ENCODE results near the gene PLCB3.

The PLCB3 gene

DNA sequence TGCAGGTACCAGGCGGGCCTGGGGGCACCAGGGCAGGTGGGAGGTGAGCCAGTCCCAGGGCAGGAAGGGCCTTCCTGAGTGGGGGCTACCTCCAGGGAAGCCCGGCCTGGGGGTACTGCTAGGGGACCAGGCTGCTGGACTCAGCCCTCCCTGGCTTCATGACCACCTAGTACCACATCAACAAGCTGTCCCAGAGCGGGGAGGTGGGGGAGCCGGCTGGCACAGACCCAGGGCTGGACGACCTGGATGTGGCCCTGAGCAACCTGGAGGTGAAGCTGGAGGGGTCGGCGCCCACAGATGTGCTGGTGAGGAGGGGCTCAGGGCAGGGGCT is 32.0 kb upstream of the PLCB3 start:
- no peak overlapping the region for H2AK5ac ChIP-seq (ENCODE audit: low read length)
- no peaks in the 10 kb centered on the region for H3K4me1 ChIP-seq (ENCODE audit: control insufficient read depth, low read depth, low read length)
- no peak overlapping the region for H4K5ac ChIP-seq (ENCODE audit: low read length)
- no peak overlapping the region for H3K56ac ChIP-seq (ENCODE audit: low read length)
- H3K18ac ChIP-seq (ENCODE audit: low read length) = no peak overlapping the region
- H4K8ac ChIP-seq (ENCODE audit: low read depth, low read length) = no peak overlapping the region
- no peak overlapping the region for H3K9ac ChIP-seq (ENCODE audit: low read length)
- no peak overlapping the region for H2BK120ac ChIP-seq (ENCODE audit: low read depth, low read length)
- no peaks in the 10 kb centered on the region for H3K36me3 ChIP-seq (ENCODE audit: control insufficient read depth, insufficient read depth, low read length)
- no peak overlapping the region for H3K27ac ChIP-seq (ENCODE audit: low read depth, low read length)
- no peak overlapping the region for H3K4me2 ChIP-seq (ENCODE audit: low read length)
- H3K4ac ChIP-seq (ENCODE audit: low read depth, low read length) = no peak overlapping the region
- no peak overlapping the region for H2BK15ac ChIP-seq (replicated peaks; ENCODE audit: low read depth)
- no peaks in the 10 kb centered on the region for H3K79me1 ChIP-seq (ENCODE audit: low read length)
- no peaks in the 10 kb centered on the region for H3K27me3 ChIP-seq (ENCODE audit: insufficient read depth, low read length, poor library complexity)
- no CpG with 5 or more reads among the region's 7 CpGs for WGBS (ENCODE audit: extremely low coverage, insufficient coverage, low lambda C conversion rate)
- DNase-seq = no peak
- H3K23ac ChIP-seq (ENCODE audit: low read length) = no peak overlapping the region
- no peaks in the 10 kb centered on the region for H3K79me2 ChIP-seq (ENCODE audit: control insufficient read depth, insufficient read depth, low read length)
- no peak overlapping the region for H2BK5ac ChIP-seq (ENCODE audit: low read length)
- H3K4me3 ChIP-seq (ENCODE audit: low read length) = no peak overlapping the region

DNA sequence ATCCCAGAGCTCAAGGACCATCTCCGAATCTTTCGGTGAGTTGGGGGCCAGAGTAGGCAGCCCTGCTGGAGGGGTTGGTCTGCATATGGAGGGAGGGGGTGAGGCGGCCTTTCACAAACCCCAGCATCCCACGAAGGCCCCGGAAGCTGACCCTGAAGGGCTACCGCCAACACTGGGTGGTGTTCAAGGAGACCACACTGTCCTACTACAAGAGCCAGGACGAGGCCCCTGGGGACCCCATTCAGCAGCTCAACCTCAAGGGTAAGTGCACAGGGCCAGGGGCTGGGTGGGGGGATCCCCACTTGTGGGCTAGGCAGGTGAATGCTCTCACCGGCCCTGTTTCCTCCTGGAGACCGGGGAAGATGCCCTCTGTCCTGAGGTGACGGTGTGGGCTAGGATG is 31.6 kb upstream of the PLCB3 start:
- Histone ChIP-seq H3K27ac (ENCODE audit: low read depth, low read length) (no peak overlapping the region), H2BK15ac (replicated peaks; ENCODE audit: low read depth) (no peak overlapping the region), H2BK5ac (ENCODE audit: low read length) (no peak overlapping the region), H3K4me1 (ENCODE audit: control insufficient read depth, low read depth, low read length) (no peaks in the 10 kb centered on the region), H2AK5ac (ENCODE audit: low read length) (no peak overlapping the region), H4K5ac (ENCODE audit: low read length) (no peak overlapping the region), H2BK120ac (ENCODE audit: low read depth, low read length) (no peak overlapping the region), H3K79me1 (ENCODE audit: low read length) (no peaks in the 10 kb centered on the region), H3K4me2 (ENCODE audit: low read length) (no peak overlapping the region), H3K4me3 (ENCODE audit: low read length) (no peak overlapping the region), H3K9ac (ENCODE audit: low read length) (no peak overlapping the region), H3K4ac (ENCODE audit: low read depth, low read length) (no peak overlapping the region), H3K79me2 (ENCODE audit: control insufficient read depth, insufficient read depth, low read length) (no peaks in the 10 kb centered on the region), H3K18ac (ENCODE audit: low read length) (no peak overlapping the region), H3K36me3 (ENCODE audit: control insufficient read depth, insufficient read depth, low read length) (no peaks in the 10 kb centered on the region), H4K8ac (ENCODE audit: low read depth, low read length) (no peak overlapping the region), H3K27me3 (ENCODE audit: insufficient read depth, low read length, poor library complexity) (no peaks in the 10 kb centered on the region), H3K56ac (ENCODE audit: low read length) (no peak overlapping the region), H3K23ac (ENCODE audit: low read length) (no peak overlapping the region)
- DNase-seq = no peak
- WGBS (ENCODE audit: extremely low coverage, insufficient coverage, low lambda C conversion rate) = no CpG with 5 or more reads among the region's 10 CpGs

DNA sequence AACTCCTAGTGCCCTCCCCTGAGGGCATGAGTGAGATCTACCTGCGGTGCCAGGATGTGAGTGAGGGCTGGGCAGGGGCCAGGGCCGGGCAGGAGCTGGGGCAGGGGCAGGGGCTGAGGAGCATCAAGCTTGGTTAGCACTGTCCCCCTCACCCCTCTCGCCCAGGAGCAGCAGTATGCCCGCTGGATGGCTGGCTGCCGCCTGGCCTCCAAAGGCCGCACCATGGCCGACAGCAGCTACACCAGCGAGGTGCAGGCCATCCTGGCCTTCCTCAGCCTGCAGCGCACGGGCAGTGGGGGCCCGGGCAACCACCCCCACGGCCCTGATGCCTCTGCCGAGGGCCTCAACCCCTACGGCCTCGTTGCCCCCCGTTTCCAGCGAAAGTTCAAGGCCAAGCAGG is 31.1 kb upstream of the PLCB3 start:
- H3K79me1 ChIP-seq (ENCODE audit: low read length) = no peaks in the 10 kb centered on the region

DNA sequence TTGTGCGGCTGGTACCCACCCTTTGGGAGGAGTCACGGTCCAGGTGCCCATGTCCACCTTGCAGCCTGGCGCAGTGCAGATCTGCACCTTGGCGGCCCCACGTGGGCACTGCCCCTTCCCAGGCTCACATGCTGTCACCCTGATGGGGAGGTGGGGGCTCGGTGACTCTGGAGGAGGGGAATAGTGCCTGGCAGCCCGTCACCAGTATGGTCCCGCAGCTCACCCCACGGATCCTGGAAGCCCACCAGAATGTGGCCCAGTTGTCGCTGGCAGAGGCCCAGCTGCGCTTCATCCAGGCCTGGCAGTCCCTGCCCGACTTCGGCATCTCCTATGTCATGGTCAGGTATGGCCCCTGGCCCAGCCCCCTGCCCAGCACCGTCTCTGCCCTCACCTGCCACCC is 30.5 kb upstream of the PLCB3 start:
- no CpG with 5 or more reads among the region's 14 CpGs for WGBS (ENCODE audit: extremely low coverage, insufficient coverage, low lambda C conversion rate)

More for the DNA sequence above, 31.1 kb upstream of the PLCB3 start:
- H3K23ac ChIP-seq (ENCODE audit: low read length) = no peak overlapping the region
- WGBS (ENCODE audit: extremely low coverage, insufficient coverage, low lambda C conversion rate) = no CpG with 5 or more reads among the region's 17 CpGs
- no peak overlapping the region for H3K4me3 ChIP-seq (ENCODE audit: low read length)
- H3K18ac ChIP-seq (ENCODE audit: low read length) = no peak overlapping the region
- H3K36me3 ChIP-seq (ENCODE audit: control insufficient read depth, insufficient read depth, low read length) = no peaks in the 10 kb centered on the region
- no peak overlapping the region for H3K9ac ChIP-seq (ENCODE audit: low read length)
- H3K4me1 ChIP-seq (ENCODE audit: control insufficient read depth, low read depth, low read length) = no peaks in the 10 kb centered on the region
- no peak overlapping the region for H2AK5ac ChIP-seq (ENCODE audit: low read length)
- no peak overlapping the region for H2BK120ac ChIP-seq (ENCODE audit: low read depth, low read length)
- no peak overlapping the region for H3K56ac ChIP-seq (ENCODE audit: low read length)
- H4K8ac ChIP-seq (ENCODE audit: low read depth, low read length) = no peak overlapping the region
- H3K79me2 ChIP-seq (ENCODE audit: control insufficient read depth, insufficient read depth, low read length) = no peaks in the 10 kb centered on the region
- H4K5ac ChIP-seq (ENCODE audit: low read length) = no peak overlapping the region
- H2BK15ac ChIP-seq (replicated peaks; ENCODE audit: low read depth) = no peak overlapping the region
- H3K27ac ChIP-seq (ENCODE audit: low read depth, low read length) = no peak overlapping the region
- H3K27me3 ChIP-seq (ENCODE audit: insufficient read depth, low read length, poor library complexity) = no peaks in the 10 kb centered on the region
- no peak overlapping the region for H3K4me2 ChIP-seq (ENCODE audit: low read length)
- H3K4ac ChIP-seq (ENCODE audit: low read depth, low read length) = no peak overlapping the region
- no peak overlapping the region for H2BK5ac ChIP-seq (ENCODE audit: low read length)
- DNase-seq = no peak

DNA sequence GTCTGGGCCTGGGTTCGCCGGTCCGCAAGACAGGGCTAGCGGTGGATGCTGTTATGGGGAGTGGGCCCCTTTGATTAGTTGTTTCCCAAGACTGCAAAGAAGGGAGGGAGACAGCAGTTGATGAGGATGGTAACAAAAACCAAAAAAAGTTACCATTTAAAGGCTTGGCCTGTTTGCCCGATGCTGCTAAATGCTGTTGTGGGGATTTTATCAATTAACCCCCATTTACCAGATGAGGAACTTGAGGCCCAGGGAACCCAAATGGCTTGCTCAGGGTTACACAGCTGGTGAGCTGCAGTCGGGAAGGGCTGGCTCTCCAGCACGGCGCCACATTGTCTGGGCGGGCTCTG is 28.7 kb upstream of the PLCB3 start:
- no peak overlapping the region for H3K4me3 ChIP-seq (ENCODE audit: low read length)
- H3K27me3 ChIP-seq (ENCODE audit: insufficient read depth, low read length, poor library complexity) = no peaks in the 10 kb centered on the region
- DNase-seq = no peak
- peaks cover 4% of the 10 kb centered on the region for H3K79me1 ChIP-seq (ENCODE audit: low read length)
- no peaks in the 10 kb centered on the region for H3K36me3 ChIP-seq (ENCODE audit: control insufficient read depth, insufficient read depth, low read length)
- WGBS (ENCODE audit: extremely low coverage, insufficient coverage, low lambda C conversion rate) = no CpG with 5 or more reads among the region's 9 CpGs
- no peak overlapping the region for H2BK120ac ChIP-seq (ENCODE audit: low read depth, low read length)
- H2BK5ac ChIP-seq (ENCODE audit: low read length) = no peak overlapping the region
- no peak overlapping the region for H3K18ac ChIP-seq (ENCODE audit: low read length)
- no peak overlapping the region for H4K5ac ChIP-seq (ENCODE audit: low read length)
- H3K23ac ChIP-seq (ENCODE audit: low read length) = no peak overlapping the region
- no peak overlapping the region for H3K4me2 ChIP-seq (ENCODE audit: low read length)
- no peak overlapping the region for H2BK15ac ChIP-seq (replicated peaks; ENCODE audit: low read depth)
- no peak overlapping the region for H3K9ac ChIP-seq (ENCODE audit: low read length)
- peaks cover 2% of the 10 kb centered on the region for H3K4me1 ChIP-seq (ENCODE audit: control insufficient read depth, low read depth, low read length)
- H3K79me2 ChIP-seq (ENCODE audit: control insufficient read depth, insufficient read depth, low read length) = no peaks in the 10 kb centered on the region
- no peak overlapping the region for H3K4ac ChIP-seq (ENCODE audit: low read depth, low read length)
- no peak overlapping the region for H3K27ac ChIP-seq (ENCODE audit: low read depth, low read length)
- no peak overlapping the region for H3K56ac ChIP-seq (ENCODE audit: low read length)
- H2AK5ac ChIP-seq (ENCODE audit: low read length) = no peak overlapping the region
- no peak overlapping the region for H4K8ac ChIP-seq (ENCODE audit: low read depth, low read length)

More for the DNA sequence above, 30.5 kb upstream of the PLCB3 start:
- no peak overlapping the region for H3K18ac ChIP-seq (ENCODE audit: low read length)
- no peaks in the 10 kb centered on the region for H3K79me2 ChIP-seq (ENCODE audit: control insufficient read depth, insufficient read depth, low read length)
- no peak overlapping the region for H2BK15ac ChIP-seq (replicated peaks; ENCODE audit: low read depth)
- no peaks in the 10 kb centered on the region for H3K36me3 ChIP-seq (ENCODE audit: control insufficient read depth, insufficient read depth, low read length)
- H4K8ac ChIP-seq (ENCODE audit: low read depth, low read length) = no peak overlapping the region
- no peaks in the 10 kb centered on the region for H3K27me3 ChIP-seq (ENCODE audit: insufficient read depth, low read length, poor library complexity)
- no peak overlapping the region for H3K4ac ChIP-seq (ENCODE audit: low read depth, low read length)
- H3K4me2 ChIP-seq (ENCODE audit: low read length) = no peak overlapping the region
- H3K4me1 ChIP-seq (ENCODE audit: control insufficient read depth, low read depth, low read length) = no peaks in the 10 kb centered on the region
- no peak overlapping the region for H3K9ac ChIP-seq (ENCODE audit: low read length)
- H2AK5ac ChIP-seq (ENCODE audit: low read length) = no peak overlapping the region
- no peak overlapping the region for H3K27ac ChIP-seq (ENCODE audit: low read depth, low read length)
- no peak overlapping the region for H3K23ac ChIP-seq (ENCODE audit: low read length)
- H4K5ac ChIP-seq (ENCODE audit: low read length) = no peak overlapping the region
- no peaks in the 10 kb centered on the region for H3K79me1 ChIP-seq (ENCODE audit: low read length)
- no peak overlapping the region for H2BK5ac ChIP-seq (ENCODE audit: low read length)
- DNase-seq = no peak
- no peak overlapping the region for H3K56ac ChIP-seq (ENCODE audit: low read length)
- no peak overlapping the region for H3K4me3 ChIP-seq (ENCODE audit: low read length)
- H2BK120ac ChIP-seq (ENCODE audit: low read depth, low read length) = no peak overlapping the region

DNA sequence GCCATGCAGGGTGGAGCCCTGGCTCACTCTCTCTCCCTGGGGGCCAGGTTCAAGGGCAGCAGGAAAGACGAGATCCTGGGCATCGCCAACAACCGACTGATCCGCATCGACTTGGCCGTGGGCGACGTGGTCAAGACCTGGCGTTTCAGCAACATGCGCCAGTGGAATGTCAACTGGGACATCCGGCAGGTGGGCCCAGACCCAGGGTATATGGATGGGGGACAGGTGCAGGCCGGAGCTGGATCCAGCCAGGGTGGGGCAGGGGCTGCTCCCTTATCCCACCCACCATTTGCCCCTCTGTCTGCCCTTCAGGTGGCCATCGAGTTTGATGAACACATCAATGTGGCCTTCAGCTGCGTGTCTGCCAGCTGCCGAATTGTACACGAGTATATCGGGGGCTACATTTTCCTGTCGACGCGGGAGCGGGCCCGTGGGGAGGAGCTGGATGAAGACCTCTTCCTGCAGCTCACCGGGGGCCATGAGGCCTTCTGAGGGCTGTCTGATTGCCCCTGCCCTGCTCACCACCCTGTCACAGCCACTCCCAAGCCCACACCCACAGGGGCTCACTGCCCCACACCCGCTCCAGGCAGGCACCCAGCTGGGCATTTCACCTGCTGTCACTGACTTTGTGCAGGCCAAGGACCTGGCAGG is 28.2 kb upstream of the PLCB3 start:
- H3K4me1 ChIP-seq (ENCODE audit: control insufficient read depth, low read depth, low read length) = peaks cover 2% of the 10 kb centered on the region
- no peak overlapping the region for H4K5ac ChIP-seq (ENCODE audit: low read length)
- DNase-seq = no peak
- no peaks in the 10 kb centered on the region for H3K79me2 ChIP-seq (ENCODE audit: control insufficient read depth, insufficient read depth, low read length)
- peaks cover 4% of the 10 kb centered on the region for H3K79me1 ChIP-seq (ENCODE audit: low read length)
- no peak overlapping the region for H3K23ac ChIP-seq (ENCODE audit: low read length)
- no peak overlapping the region for H3K18ac ChIP-seq (ENCODE audit: low read length)
- H3K9ac ChIP-seq (ENCODE audit: low read length) = no peak overlapping the region
- no peak overlapping the region for H3K4me2 ChIP-seq (ENCODE audit: low read length)
- H3K56ac ChIP-seq (ENCODE audit: low read length) = no peak overlapping the region
- H3K27ac ChIP-seq (ENCODE audit: low read depth, low read length) = no peak overlapping the region
- no peak overlapping the region for H2AK5ac ChIP-seq (ENCODE audit: low read length)
- H3K4ac ChIP-seq (ENCODE audit: low read depth, low read length) = no peak overlapping the region
- no peak overlapping the region for H2BK15ac ChIP-seq (replicated peaks; ENCODE audit: low read depth)
- no peak overlapping the region for H4K8ac ChIP-seq (ENCODE audit: low read depth, low read length)
- H3K4me3 ChIP-seq (ENCODE audit: low read length) = no peak overlapping the region
- no peaks in the 10 kb centered on the region for H3K36me3 ChIP-seq (ENCODE audit: control insufficient read depth, insufficient read depth, low read length)
- H2BK120ac ChIP-seq (ENCODE audit: low read depth, low read length) = no peak overlapping the region
- no CpG with 5 or more reads among the region's 24 CpGs for WGBS (ENCODE audit: extremely low coverage, insufficient coverage, low lambda C conversion rate)
- no peak overlapping the region for H2BK5ac ChIP-seq (ENCODE audit: low read length)
- H3K27me3 ChIP-seq (ENCODE audit: insufficient read depth, low read length, poor library complexity) = no peaks in the 10 kb centered on the region
